Measurements from ENCODE around the gene PCDHGA5. TPM values are rescaled to one million over a fixed set of nuclear protein-coding genes. Genes with fewer than 3 reads are reported as not detected.
"Not testable (repeated sequence)": the region's sequence is repeated elsewhere in the genome, so short reads cannot be mapped to it uniquely, and the experiment has no call there.

Gene PCDHGA5
- total and polyA plus RNA-seq, 3 donors from 2014 or later = 1.5 to 12.2 (median 9.4) TPM

DNA sequence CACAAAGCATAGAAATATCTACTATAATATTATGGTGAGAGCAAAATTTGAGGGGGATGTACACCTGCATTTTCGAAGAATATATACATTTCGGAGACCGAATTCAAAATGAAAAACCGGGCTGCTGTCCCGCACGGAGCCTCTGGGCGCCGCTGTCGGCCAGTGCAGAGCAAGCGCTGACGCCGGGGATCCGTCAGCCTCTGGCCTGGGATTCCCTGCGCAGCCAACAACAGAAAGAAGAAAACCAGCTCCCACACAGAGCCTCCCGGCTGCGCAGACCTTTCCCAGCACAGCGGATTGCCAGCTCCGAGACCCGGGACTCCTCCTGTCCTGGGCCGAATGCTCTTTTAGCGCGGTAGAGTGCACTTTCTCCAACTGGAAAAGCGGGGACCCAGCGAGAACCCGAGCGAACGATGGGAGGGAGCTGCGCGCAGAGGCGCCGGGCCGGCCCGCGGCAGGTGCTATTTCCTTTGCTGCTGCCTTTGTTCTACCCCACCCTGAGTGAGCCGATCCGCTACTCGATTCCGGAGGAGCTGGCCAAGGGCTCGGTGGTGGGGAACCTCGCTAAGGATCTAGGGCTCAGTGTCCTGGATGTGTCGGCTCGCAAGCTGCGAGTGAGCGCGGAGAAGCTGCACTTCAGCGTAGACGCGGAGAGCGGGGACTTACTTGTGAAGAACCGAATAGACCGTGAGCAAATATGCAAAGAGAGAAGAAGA lies 44.0 kb downstream of the PCDHGA5 start, which contains the start of gene PCDHGB6:
Gene PCDHGB6 (plus strand): TSS at position 232 of the 716 bp plus-strand sequence. CDS start 182 bp downstream, at position 414.
- peak within 1 kb of the TSS in 1 of 2 donors; percentile 48 for H3K4me3 ChIP-seq
- H3K9me3 ChIP-seq; H3K4me1 ChIP-seq; intact Hi-C loops (cut with DNase I; ENCODE audit: low total_unique reads); H3K27me3 ChIP-seq; H3K36me3 ChIP-seq (ENCODE audit: low read depth, missing control alignments); H3K27ac ChIP-seq: not testable (repeated sequence)
- peak; percentile 21 to 49 (median 49) for TF ChIP-seq CTCF (IDR thresholded peaks at IDR 0.05)
- peak; percentile 71 for DNase-seq
- 9 to 14% methylated on average over 32 to 44 of the region's 51 CpGs for WGBS, 2 donors

GRCh38 chr5:141409598-141410306 lies 45.8 kb downstream of the PCDHGA5 start:
- Histone ChIP-seq H3K27ac (no peak overlapping the region), H3K4me3 (no peak overlapping the region), H3K27me3 (no peaks in the 10 kb centered on the region), H3K4me1 (no peaks in the 10 kb centered on the region), H3K9me3 (no peaks in the 10 kb centered on the region), H3K36me3 (ENCODE audit: low read depth, missing control alignments) (no peaks in the 10 kb centered on the region)
- WGBS, 2 donors = 24 to 33% methylated on average over 1 to 64 of the region's 64 CpGs
- TF ChIP-seq CTCF (IDR thresholded peaks at IDR 0.05) (no peak), POLR2A (IDR thresholded peaks at IDR 0.05) (no peak)
- intact Hi-C loops (cut with DNase I; ENCODE audit: low total_unique reads) = no loop called here
- no peak for DNase-seq

- TF ChIP-seq POLR2A (IDR thresholded peaks at IDR 0.05) (no peak), CTCF (IDR thresholded peaks at IDR 0.05) (no peak)
- H3K4me3 ChIP-seq = no peak overlapping the region
- H3K9me3 ChIP-seq = no peaks in the 10 kb centered on the region
- WGBS, 2 donors = 71 to 73% methylated on average over 3 of the region's 3 CpGs
- no peaks in the 10 kb centered on the region for H3K27me3 ChIP-seq
- no peak overlapping the region for H3K27ac ChIP-seq
- DNase-seq = no peak
- no peaks in the 10 kb centered on the region for H3K4me1 ChIP-seq
- no peaks in the 10 kb centered on the region for H3K36me3 ChIP-seq (ENCODE audit: low read depth, missing control alignments)
- intact Hi-C loops (cut with DNase I; ENCODE audit: low total_unique reads) = no loop called here
These were observed 47.6 kb downstream of the PCDHGA5 start for GRCh38 chr5:141411575-141411974.

DNA sequence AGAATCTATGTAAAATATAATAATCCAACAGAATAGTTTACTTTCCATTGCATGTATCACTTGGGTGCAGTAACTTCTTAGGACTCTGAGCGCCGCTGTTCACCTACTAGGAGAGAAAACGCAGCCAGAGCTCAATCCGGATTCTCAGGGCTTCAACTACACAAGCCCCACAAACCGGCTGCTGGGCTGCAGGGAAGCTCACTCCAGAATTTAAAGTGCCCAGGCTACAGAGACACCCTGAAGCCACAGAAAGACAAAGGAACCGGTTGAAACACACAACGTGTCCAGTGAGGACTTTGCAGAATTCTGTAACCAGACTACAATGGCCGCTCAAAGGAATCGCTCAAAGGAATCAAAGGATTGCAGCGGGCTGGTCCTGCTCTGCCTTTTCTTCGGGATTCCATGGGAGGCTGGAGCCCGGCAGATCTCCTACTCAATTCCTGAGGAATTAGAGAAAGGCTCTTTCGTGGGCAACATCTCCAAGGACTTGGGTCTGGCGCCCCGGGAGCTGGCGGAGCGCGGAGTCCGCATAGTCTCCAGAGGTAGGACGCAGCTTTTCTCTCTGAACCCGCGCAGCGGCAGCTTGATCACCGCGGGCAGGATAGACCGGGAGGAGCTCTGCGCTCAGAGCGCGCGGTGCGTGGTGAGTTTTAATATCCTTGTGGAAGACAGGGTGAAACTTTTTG lies 49.0 kb downstream of the PCDHGA5 start, which contains the start of gene PCDHGA10:
Gene PCDHGA10 (plus strand): TSS at position 134 of the 686 bp plus-strand sequence. CDS start 189 bp downstream, at position 323.
- H3K36me3 ChIP-seq (ENCODE audit: low read depth, missing control alignments) = no peaks in the 10 kb centered on the region
- no peak within 1 kb of the TSS for H3K27ac ChIP-seq
- intact Hi-C loops (cut with DNase I; ENCODE audit: low total_unique reads) = no loop called here
- peak within 1 kb of the TSS in 1 of 2 donors; percentile 36 for H3K4me3 ChIP-seq
- no peaks in the 10 kb centered on the region for H3K27me3 ChIP-seq
- TF ChIP-seq CTCF (IDR thresholded peaks at IDR 0.05) (peak in 2 of 3 experiments; percentile 27 to 32), POLR2A (IDR thresholded peaks at IDR 0.05) (no peak)
- DNase-seq = peak; percentile 74
- no peaks in the 10 kb centered on the region for H3K9me3 ChIP-seq
- WGBS, 2 donors = 9 to 28% methylated on average over 27 to 31 of the region's 31 CpGs
- H3K4me1 ChIP-seq = no peaks in the 10 kb centered on the region

Measured in testis (tissue), 3 donors.